Daoy (cell line): ENCODE data around the gene PCDHA13. TPM values are rescaled to one million over a fixed set of nuclear protein-coding genes. Genes with fewer than 3 reads are reported as not detected.
A peak's percentile ranks its signal among the peaks of the same experiment; 100 is the strongest.
"Not testable (repeated sequence)": the region's sequence is repeated elsewhere in the genome, so short reads cannot be mapped to it uniquely, and the experiment has no call there.

Source experiments
- DNase-seq: peaks from one replicate; pipeline ENCODE4 v3.0.0-alpha.2; 2015; ENCODE audit warnings: low read depth
- total RNA-seq: library from RNA; depleted of rRNA; stranded (reverse); fragments of >200 nt; shearing (Covaris generic); gene quantifications from 2 replicates; pipeline ENCODE4 v1.2.3, GENCODE V29; 2014; rRNA removed

PCDHA13 gene
- 0.17 and 0.71 TPM in 2 replicates for total RNA-seq

DNA sequence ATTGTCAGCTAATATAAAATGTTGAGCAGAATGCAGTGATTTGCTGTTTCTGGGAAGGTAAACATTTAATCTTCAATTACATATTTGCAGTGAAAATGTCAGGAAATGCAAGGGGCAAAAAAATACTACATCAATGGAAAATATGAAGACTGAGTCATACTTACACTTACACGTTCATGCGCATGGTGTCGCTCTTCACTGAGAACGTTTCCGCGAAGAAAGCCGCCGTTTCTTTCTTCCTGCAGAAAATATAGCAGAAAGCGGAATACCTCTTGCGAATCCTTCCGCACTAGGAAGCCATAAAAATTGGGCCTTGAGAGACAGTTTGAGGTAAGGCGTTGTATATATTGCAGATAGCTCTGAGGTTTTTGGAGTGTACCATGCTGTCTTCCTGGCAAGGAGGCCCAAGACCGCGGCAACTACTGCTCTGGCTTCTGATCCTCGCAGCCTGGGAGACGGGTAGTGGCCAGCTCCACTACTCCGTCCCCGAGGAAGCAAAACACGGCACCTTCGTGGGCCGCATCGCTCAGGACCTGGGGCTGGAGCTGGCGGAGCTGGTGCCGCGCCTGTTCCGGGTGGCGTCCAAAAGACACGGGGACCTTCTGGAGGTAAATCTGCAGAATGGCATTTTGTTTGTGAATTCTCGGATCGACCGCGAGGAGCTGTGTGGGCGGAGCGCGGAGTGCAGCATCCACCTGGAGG lies at the start of gene PCDHA13:
Gene PCDHA13, plus strand, starts transcription at position 236 of the 702 bp plus-strand sequence. Its CDS starts 145 bp downstream, at position 381.
- DNase-seq: no peak

DNA sequence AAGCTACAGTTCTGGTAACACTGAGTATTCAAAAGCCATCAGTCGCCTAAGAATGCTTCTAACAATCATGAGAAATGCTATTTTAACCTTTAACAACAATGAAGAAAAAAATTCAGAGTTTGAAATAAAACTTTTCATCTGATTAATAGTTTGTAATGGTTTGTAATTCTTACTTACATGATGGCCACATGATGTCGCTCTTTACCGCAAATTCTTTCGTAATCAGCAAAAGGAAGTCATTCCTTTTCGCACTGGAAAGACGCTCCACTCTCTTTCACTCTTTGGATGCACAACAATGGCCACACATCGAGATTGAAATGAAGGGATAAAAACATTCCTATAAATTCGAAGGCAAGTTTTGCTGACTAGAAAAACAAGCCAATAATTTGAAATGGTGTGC lies 47.9 kb upstream of the PCDHA13 start, which contains the start of gene PCDHA7:
Gene PCDHA7, plus strand, starts transcription at position 277 of the 400 bp plus-strand sequence. Its CDS starts 115 bp downstream, at position 392.
- DNase-seq: no peak

GRCh38 chr5:140834439-140835008 lies 47.4 kb upstream of the PCDHA13 start:
- DNase-seq: not testable (repeated sequence)

DNA sequence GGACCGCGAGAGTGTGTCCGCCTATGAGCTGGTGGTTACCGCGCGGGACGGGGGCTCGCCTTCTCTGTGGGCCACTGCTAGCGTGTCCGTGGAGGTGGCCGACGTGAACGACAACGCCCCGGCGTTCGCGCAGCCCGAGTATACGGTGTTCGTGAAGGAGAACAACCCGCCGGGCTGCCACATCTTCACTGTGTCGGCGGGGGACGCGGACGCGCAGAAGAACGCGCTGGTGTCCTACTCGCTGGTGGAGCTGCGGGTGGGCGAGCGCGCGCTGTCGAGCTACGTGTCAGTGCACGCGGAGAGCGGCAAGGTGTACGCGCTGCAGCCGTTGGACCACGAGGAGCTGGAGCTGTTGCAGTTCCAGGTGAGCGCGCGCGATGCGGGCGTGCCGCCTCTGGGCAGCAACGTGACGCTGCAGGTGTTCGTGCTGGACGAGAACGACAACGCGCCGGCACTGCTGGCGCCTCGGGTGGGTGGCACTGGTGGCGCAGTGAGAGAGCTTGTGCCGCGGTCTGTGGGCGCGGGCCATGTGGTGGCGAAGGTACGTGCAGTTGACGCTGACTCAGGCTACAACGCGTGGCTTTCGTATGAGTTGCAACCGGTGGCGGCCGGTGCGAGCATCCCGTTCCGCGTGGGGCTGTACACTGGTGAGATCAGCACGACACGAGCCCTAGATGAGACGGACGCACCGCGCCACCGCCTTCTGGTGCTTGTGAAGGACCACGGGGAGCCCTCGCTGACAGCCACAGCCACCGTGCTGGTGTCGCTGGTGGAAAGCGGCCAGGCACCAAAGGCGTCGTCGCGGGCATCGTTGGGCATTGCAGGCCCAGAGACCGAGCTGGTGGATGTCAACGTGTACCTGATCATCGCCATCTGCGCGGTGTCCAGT lies 46.1 kb upstream of the PCDHA13 start:
- no peak for DNase-seq

- peak; percentile 66 for DNase-seq
Measured at GRCh38 chr5:140840978-140841962, 40.7 kb upstream of the PCDHA13 start, which contains the start of gene PCDHA8. Gene PCDHA8 (plus strand): TSS chr5:140841187. CDS start chr5:140841322, 135 bp downstream.

GRCh38 chr5:140842798-140843733 lies 38.9 kb upstream of the PCDHA13 start:
- DNase-seq: no peak

GRCh38 chr5:140848139-140849102 lies 33.5 kb upstream of the PCDHA13 start, which contains the start of gene PCDHA9:
Gene PCDHA9 (plus strand): TSS chr5:140848382. CDS start chr5:140848496, 114 bp downstream.
- not testable (repeated sequence) for DNase-seq

DNA sequence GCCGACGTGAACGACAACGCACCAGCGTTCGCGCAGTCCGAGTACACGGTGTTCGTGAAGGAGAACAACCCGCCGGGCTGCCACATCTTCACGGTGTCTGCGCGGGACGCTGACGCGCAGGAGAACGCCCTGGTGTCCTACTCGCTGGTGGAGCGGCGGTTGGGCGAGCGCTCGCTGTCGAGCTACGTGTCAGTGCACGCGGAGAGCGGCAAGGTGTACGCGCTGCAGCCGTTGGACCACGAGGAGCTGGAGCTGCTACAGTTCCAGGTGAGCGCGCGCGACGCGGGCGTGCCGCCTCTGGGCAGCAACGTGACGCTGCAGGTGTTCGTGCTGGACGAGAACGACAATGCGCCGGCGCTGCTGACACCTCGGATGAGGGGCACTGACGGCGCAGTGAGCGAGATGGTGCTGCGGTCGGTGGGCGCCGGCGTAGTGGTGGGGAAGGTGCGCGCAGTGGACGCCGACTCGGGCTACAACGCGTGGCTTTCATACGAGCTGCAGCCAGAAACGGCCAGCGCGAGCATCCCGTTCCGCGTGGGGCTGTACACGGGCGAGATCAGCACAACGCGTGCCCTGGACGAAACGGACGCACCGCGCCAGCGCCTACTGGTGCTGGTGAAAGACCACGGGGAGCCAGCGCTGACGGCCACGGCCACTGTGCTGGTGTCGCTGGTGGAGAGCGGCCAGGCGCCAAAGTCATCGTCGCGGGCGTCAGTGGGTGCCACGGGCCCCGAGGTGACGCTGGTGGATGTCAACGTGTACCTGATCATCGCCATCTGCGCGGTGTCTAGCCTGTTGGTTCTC lies 31.9 kb upstream of the PCDHA13 start:
- not testable (repeated sequence) for DNase-seq

DNA sequence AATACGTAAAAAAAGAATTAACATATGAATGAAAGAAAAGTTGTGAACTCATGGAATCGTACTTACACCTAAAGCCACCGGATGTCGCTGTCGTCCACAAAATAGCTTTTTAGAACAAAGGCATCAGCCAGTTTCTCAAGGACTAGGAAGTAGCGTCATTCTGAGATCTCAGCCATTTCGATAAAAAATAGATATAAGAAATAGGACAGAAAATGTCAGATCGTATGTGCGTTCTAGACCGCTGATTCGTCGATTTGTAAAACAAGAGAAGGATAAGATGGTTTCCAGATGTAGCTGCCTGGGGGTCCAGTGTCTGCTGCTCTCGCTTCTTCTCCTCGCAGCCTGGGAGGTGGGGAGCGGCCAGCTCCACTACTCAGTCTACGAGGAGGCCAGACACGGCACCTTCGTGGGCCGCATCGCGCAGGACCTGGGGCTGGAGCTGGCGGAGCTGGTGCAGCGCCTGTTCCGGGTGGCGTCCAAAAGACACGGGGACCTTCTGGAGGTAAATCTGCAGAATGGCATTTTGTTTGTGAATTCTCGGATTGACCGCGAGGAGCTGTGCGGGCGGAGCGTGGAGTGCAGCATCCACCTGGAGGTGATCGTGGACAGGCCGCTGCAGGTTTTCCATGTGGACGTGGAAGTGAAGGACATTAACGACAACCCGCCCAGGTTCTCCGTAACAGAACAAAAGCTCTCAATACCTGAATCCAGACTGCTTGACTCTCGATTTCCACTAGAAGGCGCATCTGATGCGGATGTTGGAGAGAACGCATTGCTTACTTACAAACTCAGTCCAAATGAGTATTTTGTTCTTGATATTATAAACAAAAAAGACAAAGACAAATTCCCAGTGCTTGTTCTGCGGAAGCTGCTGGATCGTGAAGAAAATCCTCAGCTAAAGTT lies 25.9 kb upstream of the PCDHA13 start, which contains the start of gene PCDHA10:
Gene PCDHA10, plus strand, starts transcription at position 126 of the 903 bp plus-strand sequence. Its CDS starts 152 bp downstream, at position 278.
- peak; percentile 73 for DNase-seq

- no peak for DNase-seq
Measured at GRCh38 chr5:140857177-140857986, 24.5 kb upstream of the PCDHA13 start.

- no peak for DNase-seq
Measured at GRCh38 chr5:140857987-140858240, 24.0 kb upstream of the PCDHA13 start.

DNA sequence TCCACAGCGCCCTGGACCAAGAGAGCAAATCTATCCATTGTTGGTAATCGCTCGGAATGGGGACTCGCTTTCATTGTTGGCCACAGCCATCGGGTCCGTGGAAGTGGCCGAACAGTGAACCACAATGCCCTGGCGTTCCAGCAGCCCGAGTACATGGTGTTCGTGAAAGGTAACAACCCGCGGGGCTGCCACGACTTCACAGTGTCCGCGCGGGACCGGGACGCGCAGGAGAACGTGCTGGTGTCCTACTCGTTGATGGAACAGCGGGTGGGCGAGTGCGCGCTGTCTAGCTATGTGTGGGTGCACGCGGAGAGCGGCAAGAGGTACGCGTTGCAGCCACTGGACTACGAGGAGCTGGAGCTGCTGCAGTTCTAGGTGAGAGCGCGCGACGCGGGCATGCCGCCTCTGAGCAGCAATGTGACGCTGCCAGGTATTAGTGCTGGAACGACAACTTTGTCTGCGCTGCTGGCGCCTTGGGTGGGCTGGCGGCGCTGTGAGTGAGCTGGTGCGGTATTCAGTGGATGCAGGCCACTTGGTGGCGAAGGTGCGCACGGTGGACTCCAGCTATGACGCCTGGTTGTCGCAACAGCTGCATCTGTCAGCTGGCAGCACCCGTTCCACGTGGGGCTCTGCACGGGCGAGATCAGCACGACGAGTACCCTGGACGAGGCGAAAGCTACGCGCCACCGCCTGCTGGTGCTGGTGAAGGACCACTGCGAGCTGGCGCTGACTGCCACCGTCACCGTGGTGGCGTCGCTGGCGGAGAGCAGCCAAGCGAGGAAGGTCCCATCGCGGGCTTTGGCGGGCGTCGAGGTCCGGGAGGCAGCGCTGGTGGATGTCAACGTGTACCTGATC lies 19.3 kb upstream of the PCDHA13 start:
- no peak for DNase-seq

- peak; percentile 50 for DNase-seq
Measured at GRCh38 chr5:140868721-140869554, 13.0 kb upstream of the PCDHA13 start, which contains the start of gene PCDHA11. Gene PCDHA11 (plus strand): TSS chr5:140868957. CDS start chr5:140869104, 147 bp downstream.

DNA sequence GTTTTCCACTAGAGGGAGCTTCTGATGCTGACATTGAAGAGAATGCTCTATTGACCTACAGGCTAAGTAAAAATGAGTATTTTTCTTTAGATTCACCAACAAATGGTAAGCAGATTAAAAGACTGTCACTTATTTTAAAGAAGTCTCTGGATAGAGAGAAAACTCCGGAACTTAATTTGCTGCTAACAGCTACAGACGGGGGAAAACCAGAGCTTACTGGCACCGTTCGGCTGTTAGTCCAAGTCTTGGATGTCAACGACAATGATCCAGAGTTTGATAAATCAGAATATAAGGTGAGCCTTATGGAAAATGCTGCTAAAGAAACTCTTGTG lies 12.4 kb upstream of the PCDHA13 start:
- no peak for DNase-seq
